ENCODE measurements around the gene GTF2F2.

Gene GTF2F2

DNA sequence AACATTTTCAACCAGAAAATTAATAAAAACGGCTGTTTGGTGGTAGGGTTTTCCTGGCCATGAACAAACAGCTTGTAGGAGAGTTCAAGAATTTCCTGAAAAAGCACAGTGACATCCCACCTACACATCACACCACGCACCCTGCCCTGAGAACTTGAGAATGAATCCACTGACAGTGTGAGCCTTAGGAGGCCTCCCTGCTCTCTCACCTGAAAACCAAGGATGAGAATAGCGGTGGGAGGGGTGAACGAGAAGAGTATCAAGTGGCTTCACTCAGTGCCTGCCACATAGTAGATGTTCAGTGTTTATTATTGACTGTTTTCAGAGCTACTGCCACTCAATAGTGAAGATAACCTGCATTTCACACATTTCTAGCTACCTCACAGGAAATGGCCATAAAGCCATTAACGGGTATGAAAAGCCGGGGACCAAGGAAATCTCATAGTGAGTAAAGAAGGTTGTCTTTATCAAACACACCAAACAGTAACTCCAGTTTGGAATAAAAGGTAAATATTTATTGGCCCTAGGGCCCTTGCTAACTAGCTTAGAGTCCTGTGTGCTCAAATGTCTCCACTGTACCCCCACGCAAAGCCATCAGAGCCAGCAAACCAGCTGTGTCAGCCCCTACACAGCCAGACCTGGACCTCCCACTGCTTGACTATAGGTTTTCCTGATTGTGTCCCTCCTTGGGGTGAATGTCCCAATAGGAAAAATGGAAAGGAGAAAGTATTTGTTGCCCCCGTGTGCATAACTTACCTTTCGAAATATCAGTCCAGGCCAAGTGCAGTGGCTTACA, 180.1 kb downstream of the GTF2F2 start:
- DNase-seq (ENCODE audit: low spot score): no peak

DNA sequence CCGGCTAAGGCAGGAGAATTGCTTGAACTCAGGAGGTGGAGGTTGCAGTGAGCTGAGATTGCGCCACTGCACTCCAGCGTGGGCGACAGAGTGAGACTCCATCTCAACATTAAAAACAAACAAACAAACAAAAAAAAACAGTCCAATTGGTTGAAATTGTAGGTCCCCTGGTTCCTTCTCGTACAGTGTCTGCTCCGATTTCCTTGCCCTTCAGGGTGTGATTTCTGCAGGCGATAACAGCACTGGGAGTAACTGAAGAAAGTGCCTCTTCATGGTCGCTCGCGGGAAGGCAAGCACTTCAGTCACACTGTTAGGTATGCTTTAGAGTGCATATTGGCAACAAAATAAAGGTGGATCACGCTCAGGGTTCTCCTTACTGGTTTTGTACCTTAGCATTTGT, 181.0 kb downstream of the GTF2F2 start:
- no peak for DNase-seq (ENCODE audit: low spot score)

DNA sequence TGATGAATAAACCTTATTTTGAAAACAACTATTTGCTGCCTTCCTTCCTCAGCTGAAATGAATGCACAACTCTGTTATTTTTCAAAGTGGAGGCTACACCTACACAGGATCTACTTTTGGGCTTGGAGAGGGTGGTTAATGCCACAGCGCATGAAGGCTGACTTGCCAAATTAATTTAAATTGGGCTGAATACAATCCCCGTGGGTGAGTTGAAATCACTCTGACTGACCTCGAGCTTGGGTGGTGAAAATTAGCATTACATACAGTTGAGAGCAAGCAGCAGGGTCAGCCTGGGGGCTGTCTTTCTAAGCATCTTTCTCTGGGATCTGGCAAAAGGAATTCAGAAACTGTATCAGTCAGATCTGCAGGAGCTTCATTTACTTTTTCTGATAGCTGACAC, 182.2 kb downstream of the GTF2F2 start:
- DNase-seq (ENCODE audit: low spot score): no peak

DNA sequence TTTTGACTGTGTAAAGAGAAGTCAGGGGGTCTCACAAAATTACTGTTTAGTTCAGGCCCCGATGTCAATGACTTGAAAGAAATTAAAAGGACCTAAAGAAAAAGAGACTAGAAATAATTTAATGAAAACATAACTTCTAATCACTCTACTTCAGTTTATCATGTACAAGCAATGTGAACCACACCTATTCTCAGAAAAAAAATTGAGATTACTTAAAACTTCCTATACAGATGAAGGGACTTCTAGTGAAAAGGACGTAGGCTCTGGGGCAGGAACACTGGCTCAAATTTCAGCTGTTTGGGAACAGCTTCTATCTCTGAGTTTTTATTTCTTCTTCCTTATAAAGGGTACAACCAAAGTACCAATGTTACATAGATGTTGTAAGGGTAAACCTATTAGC, 182.7 kb downstream of the GTF2F2 start:
- no peak for DNase-seq (ENCODE audit: low spot score)

- no peak for DNase-seq (ENCODE audit: low spot score)
These were observed 183.6 kb downstream of the GTF2F2 start for GRCh38 chr13:45303866-45304265.

- no peak for DNase-seq (ENCODE audit: low spot score)
These were observed 184.8 kb downstream of the GTF2F2 start for GRCh38 chr13:45305079-45305478.

DNA sequence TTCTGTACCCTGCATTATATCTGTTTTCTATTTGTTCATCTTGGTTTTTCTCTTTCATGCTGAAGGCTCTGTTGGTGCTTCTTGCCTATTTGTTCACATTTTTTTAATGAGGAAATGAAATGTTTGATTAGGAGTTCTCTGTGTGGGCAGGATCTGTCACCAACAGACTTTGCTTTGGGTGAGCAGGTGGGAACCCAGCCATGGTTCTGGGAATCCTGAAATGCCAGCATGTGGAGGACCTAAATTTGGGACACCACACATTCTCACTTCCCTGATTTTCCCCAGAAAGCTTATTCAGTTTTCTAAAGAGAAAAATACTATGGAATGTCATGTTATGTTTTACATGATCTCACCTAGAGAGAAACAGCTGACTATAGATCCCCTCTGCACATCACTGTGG, 186.7 kb downstream of the GTF2F2 start:
- no peak for DNase-seq (ENCODE audit: low spot score)

DNA sequence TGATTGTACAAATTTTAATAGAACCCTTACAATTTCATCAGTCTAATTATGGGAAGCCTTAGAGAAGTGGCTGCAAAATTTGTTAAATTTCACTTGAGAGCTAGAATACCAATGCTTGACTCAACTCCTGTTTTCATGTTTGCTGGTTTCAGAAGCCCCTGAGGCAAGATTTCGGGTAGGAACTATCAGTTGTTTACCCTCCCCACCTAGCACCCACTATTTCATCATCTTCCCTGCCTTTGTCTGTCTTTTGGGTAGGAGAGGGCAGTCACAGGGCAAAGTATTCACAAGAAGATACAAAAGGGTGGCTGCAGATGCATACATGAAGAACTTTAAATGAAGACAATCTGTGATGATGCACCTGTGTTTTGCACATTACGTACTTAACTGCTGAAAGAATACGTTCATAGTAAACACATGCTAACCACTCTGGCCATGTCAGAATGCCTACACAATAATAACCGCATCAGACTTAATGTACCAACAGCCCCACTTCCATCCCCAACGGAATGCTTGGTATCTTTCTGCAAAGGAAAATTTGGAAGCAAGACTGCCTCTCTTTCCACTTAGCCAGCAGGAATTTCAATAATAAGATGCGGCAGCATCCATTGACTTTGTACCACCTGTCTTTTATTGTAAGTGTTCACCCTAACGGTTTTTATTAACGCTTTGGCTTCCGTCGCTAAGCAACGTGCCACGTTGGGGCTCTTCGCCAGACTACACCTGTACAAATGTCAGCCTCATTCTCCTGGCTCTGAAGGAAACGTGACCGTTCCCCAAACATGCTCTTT, 190.2 kb downstream of the GTF2F2 start:
- no peak for DNase-seq (ENCODE audit: low spot score)

GRCh38 chr13:45314822-45315221, 194.5 kb downstream of the GTF2F2 start:
- no peak for DNase-seq (ENCODE audit: low spot score)

GRCh38 chr13:45315520-45316167, 195.3 kb downstream of the GTF2F2 start:
- DNase-seq (ENCODE audit: low spot score): no peak

- no peak for DNase-seq (ENCODE audit: low spot score)
These were observed 196.0 kb downstream of the GTF2F2 start for GRCh38 chr13:45316338-45316737.

- no peak for DNase-seq (ENCODE audit: low spot score)
These were observed 196.7 kb downstream of the GTF2F2 start for GRCh38 chr13:45316996-45317395.

DNA sequence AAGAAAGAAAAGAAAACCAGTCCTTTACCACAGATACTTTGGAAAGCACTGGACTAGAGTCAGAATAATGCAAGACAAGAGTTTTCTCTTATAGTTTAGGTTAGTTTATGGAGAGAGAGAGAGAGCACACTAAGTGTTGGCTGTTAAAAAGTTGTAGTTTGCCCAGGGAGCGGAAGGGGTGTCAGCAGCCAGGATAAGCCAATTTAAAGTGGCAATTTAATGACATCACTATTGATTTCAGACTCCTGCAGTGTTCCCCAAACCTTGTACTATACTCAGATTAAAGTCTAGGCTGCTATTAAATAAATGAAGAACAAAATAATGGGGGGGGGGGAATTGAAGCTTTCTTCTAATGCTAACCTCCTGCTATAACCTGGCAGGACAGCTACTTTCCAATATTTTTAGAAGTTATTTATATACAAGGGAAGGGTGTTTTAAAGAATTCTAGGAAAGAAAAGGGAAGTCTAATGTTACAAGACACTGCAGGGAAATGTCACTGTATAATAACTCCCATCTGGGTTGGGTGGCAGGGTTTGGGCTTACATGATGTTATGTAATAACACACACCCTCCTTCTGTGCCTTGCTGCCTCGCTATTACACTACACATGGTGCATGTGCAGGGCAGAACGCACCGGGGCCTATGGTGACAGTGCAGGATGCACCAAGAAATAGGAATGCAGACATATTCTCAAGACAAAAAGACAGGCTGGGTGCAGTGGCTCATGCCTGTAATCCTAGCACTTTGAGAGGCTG, 200.7 kb downstream of the GTF2F2 start:
- DNase-seq (ENCODE audit: low spot score): no peak

GRCh38 chr13:45325806-45326205, 205.5 kb downstream of the GTF2F2 start:
- peak; percentile 81 for DNase-seq (ENCODE audit: low spot score)

- DNase-seq (ENCODE audit: low spot score): no peak
These were observed 207.1 kb downstream of the GTF2F2 start for GRCh38 chr13:45327253-45327955.

DNA sequence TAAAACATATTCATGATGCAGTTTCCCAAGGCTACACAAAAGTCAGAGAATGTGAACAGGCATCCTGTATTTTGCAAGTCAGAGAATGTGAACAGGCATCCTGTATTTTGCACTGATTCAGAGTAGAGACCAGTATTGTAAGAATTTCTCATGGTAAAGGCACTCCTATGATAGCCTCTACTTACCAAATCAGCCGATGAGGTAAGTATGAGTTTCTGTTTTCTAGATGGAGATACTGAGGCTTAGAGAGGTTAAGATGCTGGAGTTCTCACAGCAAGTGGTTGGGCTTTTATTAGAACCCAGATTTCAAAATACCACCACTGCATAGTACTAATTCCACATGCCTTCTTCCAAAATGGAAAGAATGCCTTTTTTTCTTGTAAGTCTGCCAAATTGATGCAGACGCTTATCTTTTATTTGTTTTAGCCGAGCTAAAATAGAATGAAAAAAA, 208.4 kb downstream of the GTF2F2 start:
- DNase-seq (ENCODE audit: low spot score): peak; percentile 41

GRCh38 chr13:45331123-45331619, 210.9 kb downstream of the GTF2F2 start:
- DNase-seq (ENCODE audit: low spot score): no peak

DNA sequence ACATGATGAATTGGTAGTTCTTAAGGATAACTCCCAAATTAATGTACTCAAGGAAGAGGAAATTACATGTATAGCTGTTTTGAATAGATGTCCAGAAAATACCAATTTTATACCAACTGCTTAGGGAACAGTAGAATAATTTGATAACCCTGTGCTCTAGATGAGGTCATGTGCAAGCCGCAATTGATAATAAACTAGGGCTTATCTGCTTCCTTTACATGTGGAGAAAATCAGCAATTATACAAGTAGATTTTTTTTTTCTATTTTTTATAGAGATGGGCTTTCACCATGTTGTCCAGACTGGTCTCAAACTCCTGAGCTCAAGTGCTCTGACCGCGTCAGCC, 211.4 kb downstream of the GTF2F2 start:
- DNase-seq (ENCODE audit: low spot score): no peak

- peak; percentile 82 for DNase-seq (ENCODE audit: low spot score)
These were observed 211.9 kb downstream of the GTF2F2 start for GRCh38 chr13:45332036-45332830.

GRCh38 chr13:45332831-45333219, 212.5 kb downstream of the GTF2F2 start:
- DNase-seq (ENCODE audit: low spot score): no peak

All from AG08395 (cell line).